ENCODE measurements around the gene SRGAP3.
"Not testable (repeated sequence)": the region's sequence is repeated elsewhere in the genome, so short reads cannot be mapped to it uniquely, and the experiment has no call there.

SRGAP3 gene

GRCh38 chr3:9091486-9092235 is 157.8 kb downstream of the SRGAP3 start:
- DNase-seq (ENCODE audit: low read depth in 2 of 3, low spot score in 1 of 3): no peak

- DNase-seq (ENCODE audit: low read depth in 2 of 3, low spot score in 1 of 3): no peak
Observed at GRCh38 chr3:9088441-9089353, 160.7 kb downstream of the SRGAP3 start.

- no peak for DNase-seq (ENCODE audit: low read depth in 2 of 3, low spot score in 1 of 3)
Observed at GRCh38 chr3:9087831-9088413, 161.5 kb downstream of the SRGAP3 start.

- DNase-seq (ENCODE audit: low read depth in 2 of 3, low spot score in 1 of 3): not testable (repeated sequence)
Observed at GRCh38 chr3:9085428-9085827, 164.0 kb downstream of the SRGAP3 start.

GRCh38 chr3:9081184-9081818 is 168.1 kb downstream of the SRGAP3 start:
- DNase-seq (ENCODE audit: low read depth in 2 of 3, low spot score in 1 of 3): no peak

GRCh38 chr3:9080163-9080562 is 169.3 kb downstream of the SRGAP3 start:
- no peak for DNase-seq (ENCODE audit: low read depth in 2 of 3, low spot score in 1 of 3)

- DNase-seq (ENCODE audit: low read depth in 2 of 3, low spot score in 1 of 3): no peak
Observed at GRCh38 chr3:9079676-9080075, 169.8 kb downstream of the SRGAP3 start.

GRCh38 chr3:9078561-9079240 is 170.7 kb downstream of the SRGAP3 start:
- DNase-seq (ENCODE audit: low read depth in 2 of 3, low spot score in 1 of 3): peak in 1 of 3 donors; percentile 4

- DNase-seq (ENCODE audit: low read depth in 2 of 3, low spot score in 1 of 3): no peak
Observed at GRCh38 chr3:9077029-9077428, 172.4 kb downstream of the SRGAP3 start.

GRCh38 chr3:9075762-9076161 is 173.7 kb downstream of the SRGAP3 start:
- no peak for DNase-seq (ENCODE audit: low read depth in 2 of 3, low spot score in 1 of 3)

GRCh38 chr3:9074079-9074478 is 175.4 kb downstream of the SRGAP3 start:
- no peak for DNase-seq (ENCODE audit: low read depth in 2 of 3, low spot score in 1 of 3)

- DNase-seq (ENCODE audit: low read depth in 2 of 3, low spot score in 1 of 3): no peak
Observed at GRCh38 chr3:9072667-9073009, 176.8 kb downstream of the SRGAP3 start.

- no peak for DNase-seq (ENCODE audit: low read depth in 2 of 3, low spot score in 1 of 3)
Observed at GRCh38 chr3:9071936-9072666, 177.3 kb downstream of the SRGAP3 start.

GRCh38 chr3:9070961-9071360 is 178.5 kb downstream of the SRGAP3 start:
- no peak for DNase-seq (ENCODE audit: low read depth in 2 of 3, low spot score in 1 of 3)

GRCh38 chr3:9069971-9070370 is 179.5 kb downstream of the SRGAP3 start:
- DNase-seq (ENCODE audit: low read depth in 2 of 3, low spot score in 1 of 3): no peak

GRCh38 chr3:9068051-9068450 is 181.4 kb downstream of the SRGAP3 start:
- DNase-seq (ENCODE audit: low read depth in 2 of 3, low spot score in 1 of 3): no peak

GRCh38 chr3:9067352-9067975 is 182.0 kb downstream of the SRGAP3 start:
- DNase-seq (ENCODE audit: low read depth in 2 of 3, low spot score in 1 of 3): peak in 2 of 3 donors; percentile 9 to 20

GRCh38 chr3:9066775-9067174 is 182.7 kb downstream of the SRGAP3 start:
- no peak for DNase-seq (ENCODE audit: low read depth in 2 of 3, low spot score in 1 of 3)

- DNase-seq (ENCODE audit: low read depth in 2 of 3, low spot score in 1 of 3): no peak
Observed at GRCh38 chr3:9066141-9066540, 183.3 kb downstream of the SRGAP3 start.

GRCh38 chr3:9064850-9065249 is 184.6 kb downstream of the SRGAP3 start:
- DNase-seq (ENCODE audit: low read depth in 2 of 3, low spot score in 1 of 3): no peak
